ENCODE results near the gene SOBP.

SOBP gene

DNA sequence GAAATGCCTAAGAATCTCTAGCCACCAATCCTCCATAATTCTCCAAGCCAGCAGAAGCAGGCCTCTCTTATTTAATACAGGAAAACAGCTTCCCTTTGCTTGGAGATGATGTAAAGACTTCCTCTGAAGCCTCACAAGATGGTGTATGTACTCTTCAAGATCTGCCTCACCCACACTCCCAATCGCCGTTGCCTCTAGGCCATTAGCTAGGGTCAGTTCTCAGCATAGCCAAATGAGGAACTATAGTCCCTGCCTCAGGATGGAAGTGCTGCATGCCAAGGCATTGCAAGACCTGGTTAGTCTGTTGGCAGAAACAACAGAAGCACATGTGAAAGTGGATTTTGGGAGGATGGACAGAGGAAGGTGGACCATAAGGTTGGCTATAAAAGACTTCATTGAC is 195.1 kb downstream of the SOBP start:
- Histone ChIP-seq H3K9me3 (no peaks in the 10 kb centered on the region), H3K36me3 (no peaks in the 10 kb centered on the region), H3K27me3 (no peaks in the 10 kb centered on the region), H3K4me3 (ENCODE audit: low read depth, low read length) (no peak overlapping the region), H3K4me1 (no peaks in the 10 kb centered on the region)
- no peak for DNase-seq
- TF ChIP-seq CTCF (IDR thresholded peaks at IDR 0.05; ENCODE audit: low read depth, low read length), result no peak

- no peaks in the 10 kb centered on the region for H3K9me3 ChIP-seq
- no peaks in the 10 kb centered on the region for H3K27me3 ChIP-seq
- no peaks in the 10 kb centered on the region for H3K4me1 ChIP-seq
- no peak overlapping the region for H3K4me3 ChIP-seq (ENCODE audit: low read depth, low read length)
- TF ChIP-seq CTCF (IDR thresholded peaks at IDR 0.05; ENCODE audit: low read depth, low read length), result no peak
- no peaks in the 10 kb centered on the region for H3K36me3 ChIP-seq
- no peak for DNase-seq
Measured at GRCh38 chr6:107689190-107689589, 199.3 kb downstream of the SOBP start.

DNA sequence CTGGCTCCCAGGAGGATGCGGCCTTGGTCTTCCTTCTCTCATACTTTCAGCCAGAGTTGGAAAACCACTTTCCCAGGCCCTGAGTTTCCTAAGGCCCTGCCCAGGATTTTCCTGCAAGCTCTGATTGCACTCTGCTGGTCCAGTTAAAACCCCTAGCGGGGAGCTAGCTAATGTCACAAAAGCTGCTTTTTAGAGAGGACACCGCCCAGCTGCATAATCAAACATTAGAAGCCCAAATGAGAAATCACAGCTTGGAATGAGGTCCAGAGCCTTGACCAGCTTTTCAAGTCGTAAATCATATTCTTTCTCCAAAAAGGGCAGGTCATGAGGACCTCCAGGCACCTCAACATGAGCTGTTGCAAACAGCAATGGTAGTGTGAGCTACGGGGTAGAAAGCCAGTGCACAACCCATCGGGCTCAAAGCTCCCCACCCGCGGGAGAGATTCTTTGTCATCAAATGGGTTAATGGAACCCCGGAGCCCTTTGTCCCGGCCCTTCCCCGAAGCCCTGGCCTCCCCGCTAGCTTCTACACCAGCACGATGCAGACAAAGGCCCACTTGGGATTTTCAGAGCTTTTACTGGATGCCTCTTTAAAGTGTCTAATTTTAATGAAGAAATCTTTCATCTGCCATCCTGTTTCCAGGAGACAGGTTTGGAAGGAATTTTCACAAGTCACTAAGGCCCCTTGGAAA is 200.2 kb downstream of the SOBP start:
- H3K4me3 ChIP-seq (ENCODE audit: low read depth, low read length), result no peak overlapping the region
- TF ChIP-seq CTCF (IDR thresholded peaks at IDR 0.05; ENCODE audit: low read depth, low read length), result no peak
- no peaks in the 10 kb centered on the region for H3K36me3 ChIP-seq
- no peaks in the 10 kb centered on the region for H3K4me1 ChIP-seq
- H3K27me3 ChIP-seq, result no peaks in the 10 kb centered on the region
- DNase-seq, result no peak
- H3K9me3 ChIP-seq, result no peaks in the 10 kb centered on the region

- Histone ChIP-seq H3K4me3 (ENCODE audit: low read depth, low read length) (no peak overlapping the region), H3K4me1 (no peaks in the 10 kb centered on the region), H3K36me3 (no peaks in the 10 kb centered on the region), H3K9me3 (no peaks in the 10 kb centered on the region), H3K27me3 (no peaks in the 10 kb centered on the region)
- DNase-seq, result no peak
- no peak for TF ChIP-seq CTCF (IDR thresholded peaks at IDR 0.05; ENCODE audit: low read depth, low read length)
Measured at GRCh38 chr6:107690643-107691061, 200.7 kb downstream of the SOBP start.

DNA sequence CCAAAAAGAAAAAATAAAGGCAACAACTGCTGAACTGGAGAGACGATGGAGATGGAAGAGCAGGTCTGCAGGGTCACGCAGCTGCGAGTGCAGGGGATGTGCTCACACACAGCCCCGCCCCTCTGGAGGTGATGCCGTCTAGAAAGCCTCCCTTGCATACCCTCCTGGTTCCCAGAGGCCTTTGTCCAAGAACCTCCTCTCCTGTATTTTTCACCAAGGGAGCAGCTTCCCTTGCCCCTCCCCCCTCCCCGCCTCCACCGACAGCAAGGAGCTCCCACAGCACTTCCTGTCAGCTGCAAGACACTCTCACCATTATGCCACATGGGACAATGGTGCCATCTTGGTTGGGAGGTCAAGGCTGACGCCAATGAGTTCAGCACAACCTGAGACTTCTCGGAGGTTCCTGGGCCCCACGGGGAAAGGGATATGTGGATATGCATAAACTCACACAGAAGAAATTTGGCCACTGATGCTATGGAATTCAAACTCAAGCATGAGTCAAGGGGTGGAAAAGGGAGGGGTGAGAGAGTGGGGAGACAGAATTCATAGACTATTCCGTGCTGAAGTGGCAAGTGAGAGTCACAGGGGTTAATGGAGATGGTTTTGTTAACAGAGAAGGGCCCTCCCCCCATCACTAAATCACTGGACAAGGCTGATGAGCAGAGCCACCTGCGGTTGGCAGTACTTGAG is 201.3 kb downstream of the SOBP start:
- Histone ChIP-seq H3K4me1 (no peaks in the 10 kb centered on the region), H3K9me3 (no peaks in the 10 kb centered on the region), H3K4me3 (ENCODE audit: low read depth, low read length) (no peak overlapping the region), H3K36me3 (no peaks in the 10 kb centered on the region), H3K27me3 (no peaks in the 10 kb centered on the region)
- DNase-seq, result no peak
- no peak for TF ChIP-seq CTCF (IDR thresholded peaks at IDR 0.05; ENCODE audit: low read depth, low read length)

GRCh38 chr6:107692351-107692750 is 202.4 kb downstream of the SOBP start:
- no peak for DNase-seq

More at GRCh38 chr6:107692351-107692750, 202.4 kb downstream of the SOBP start:
- Histone ChIP-seq H3K9me3 (no peaks in the 10 kb centered on the region), H3K4me3 (ENCODE audit: low read depth, low read length) (no peak overlapping the region), H3K27me3 (no peaks in the 10 kb centered on the region), H3K4me1 (no peaks in the 10 kb centered on the region), H3K36me3 (no peaks in the 10 kb centered on the region)
- no peak for TF ChIP-seq CTCF (IDR thresholded peaks at IDR 0.05; ENCODE audit: low read depth, low read length)
